DOHH2 (cell line): ENCODE measurements around the gene PACRG.

Source experiments
- H3F3A ChIP-seq: fragments of 200-600 bp; sonication (generic), shearing (Covaris generic); 2 replicates; pipeline ENCODE4 v1.6.0; 2016; ENCODE audit warnings: antibody characterized with exemption, mild to moderate bottlenecking; ENCODE audit not compliant: control insufficient read depth, insufficient read depth
- H3K27ac ChIP-seq: fragments of 200-600 bp; sonication (generic); 2 replicates; pipeline ENCODE4 v1.5.1; 2014; ENCODE audit warnings: low read depth, mild to moderate bottlenecking, low read length, moderate library complexity
- H3K27me3 ChIP-seq: fragments of 200-600 bp; sonication (generic); 2 replicates; pipeline ENCODE4 v1.6.1; 2014; ENCODE audit warnings: mild to moderate bottlenecking, low read length, mixed read lengths; ENCODE audit not compliant: control insufficient read depth
- H3K36me3 ChIP-seq: fragments of 200-600 bp; sonication (generic); 2 replicates; pipeline ENCODE4 v1.6.1; 2014; ENCODE audit warnings: mild to moderate bottlenecking, low read length, moderate library complexity, mixed read lengths; ENCODE audit not compliant: control insufficient read depth
- H3K4me1 ChIP-seq: fragments of 200-600 bp; sonication (generic); 2 replicates; pipeline ENCODE4 v1.6.1; 2014; ENCODE audit warnings: mild to moderate bottlenecking, low read length, mixed read lengths; ENCODE audit not compliant: control insufficient read depth
- H3K4me2 ChIP-seq: fragments of 200-600 bp; sonication (generic); 2 replicates; pipeline ENCODE4 v1.6.0; 2014; ENCODE audit warnings: mild to moderate bottlenecking, low read length, moderate library complexity
- H3K4me3 ChIP-seq: fragments of 200-600 bp; sonication (generic); 2 replicates; pipeline ENCODE4 v1.5.1; 2014; ENCODE audit warnings: mild to moderate bottlenecking, low read length, mixed read lengths
- H3K79me2 ChIP-seq: fragments of 200-600 bp; sonication (generic); 2 replicates; pipeline ENCODE4 v1.6.1; 2014; ENCODE audit warnings: mild to moderate bottlenecking, low read length, mixed read lengths; ENCODE audit not compliant: control insufficient read depth
- H3K9me2 ChIP-seq: fragments of 200-600 bp; sonication (generic); replicated peaks from 2 replicates; pipeline ENCODE4 v1.6.1; 2014; ENCODE audit warnings: mild to moderate bottlenecking, low read length, mixed read lengths; ENCODE audit not compliant: control insufficient read depth
- H3K9me3 ChIP-seq: fragments of 200-600 bp; sonication (generic); 2 replicates; pipeline ENCODE4 v1.6.1; 2014; ENCODE audit warnings: antibody characterized with exemption, low read length, mixed read lengths; ENCODE audit not compliant: control insufficient read depth, insufficient read depth
- H4K20me1 ChIP-seq: fragments of 200-600 bp; sonication (generic); 2 replicates; pipeline ENCODE4 v1.6.0; 2014; ENCODE audit warnings: low read depth, mild to moderate bottlenecking, antibody characterized with exemption, low read length, moderate library complexity; ENCODE audit not compliant: control insufficient read depth, insufficient read depth
- CTCF ChIP-seq: fragments of 200-600 bp; sonication (generic); IDR thresholded peaks from one replicate; pipeline ENCODE4 v1.5.1; 2014; ENCODE audit warnings: antibody characterized with exemption, mild to moderate bottlenecking, low read depth, low read length; ENCODE audit not compliant: poor library complexity, severe bottlenecking
- EZH2phosphoT487 ChIP-seq: fragments of 200-600 bp; sonication (generic); IDR thresholded peaks from 2 replicates; pipeline ENCODE4 v1.6.1; 2017; ENCODE audit warnings: borderline replicate concordance, mild to moderate bottlenecking, antibody characterized with exemption, low read length, moderate library complexity, mixed read lengths

PACRG gene

GRCh38 chr6:162845972-162846371 is 118.2 kb downstream of the PACRG start:
- no peak overlapping the region for H3K27ac ChIP-seq
- no peaks in the 10 kb centered on the region for H3K79me2 ChIP-seq
- H3K4me1 ChIP-seq = no peaks in the 10 kb centered on the region
- no peaks in the 10 kb centered on the region for H3K9me2 ChIP-seq
- H3F3A ChIP-seq = no peaks in the 10 kb centered on the region
- TF ChIP-seq EZH2phosphoT487 (no peak), CTCF (no peak)
- H3K9me3 ChIP-seq = no peaks in the 10 kb centered on the region
- no peak overlapping the region for H3K4me3 ChIP-seq
- no peaks in the 10 kb centered on the region for H4K20me1 ChIP-seq
- no peaks in the 10 kb centered on the region for H3K27me3 ChIP-seq
- no peak overlapping the region for H3K4me2 ChIP-seq
- H3K36me3 ChIP-seq = no peaks in the 10 kb centered on the region

GRCh38 chr6:162846723-162847122 is 118.9 kb downstream of the PACRG start:
- no peaks in the 10 kb centered on the region for H3K4me1 ChIP-seq
- no peaks in the 10 kb centered on the region for H3K9me2 ChIP-seq
- no peaks in the 10 kb centered on the region for H4K20me1 ChIP-seq
- H3K27me3 ChIP-seq = no peaks in the 10 kb centered on the region
- no peaks in the 10 kb centered on the region for H3K79me2 ChIP-seq
- H3K4me2 ChIP-seq = no peak overlapping the region
- H3K9me3 ChIP-seq = no peaks in the 10 kb centered on the region
- TF ChIP-seq EZH2phosphoT487 (no peak), CTCF (no peak)
- H3K27ac ChIP-seq = no peak overlapping the region
- no peaks in the 10 kb centered on the region for H3K36me3 ChIP-seq
- no peaks in the 10 kb centered on the region for H3F3A ChIP-seq
- no peak overlapping the region for H3K4me3 ChIP-seq

- Histone ChIP-seq H3K9me3 (no peaks in the 10 kb centered on the region), H3K4me1 (no peaks in the 10 kb centered on the region), H3K79me2 (no peaks in the 10 kb centered on the region), H3K27ac (no peak overlapping the region), H3K4me2 (no peak overlapping the region), H3F3A (no peaks in the 10 kb centered on the region), H3K9me2 (no peaks in the 10 kb centered on the region), H3K4me3 (no peak overlapping the region), H3K27me3 (no peaks in the 10 kb centered on the region), H3K36me3 (no peaks in the 10 kb centered on the region), H4K20me1 (no peaks in the 10 kb centered on the region)
- TF ChIP-seq EZH2phosphoT487 = no peak
- TF ChIP-seq CTCF = no peak
Observed at GRCh38 chr6:162849269-162849668, 121.5 kb downstream of the PACRG start.

- Histone ChIP-seq H3K79me2 (no peaks in the 10 kb centered on the region), H3K4me1 (no peaks in the 10 kb centered on the region), H3K9me2 (no peaks in the 10 kb centered on the region), H3K9me3 (no peaks in the 10 kb centered on the region), H4K20me1 (no peaks in the 10 kb centered on the region), H3K4me2 (no peak overlapping the region), H3K27me3 (no peaks in the 10 kb centered on the region), H3K27ac (no peak overlapping the region), H3F3A (no peaks in the 10 kb centered on the region), H3K36me3 (no peaks in the 10 kb centered on the region), H3K4me3 (no peak overlapping the region)
- no peak for TF ChIP-seq EZH2phosphoT487
- no peak for TF ChIP-seq CTCF
Observed at GRCh38 chr6:162852192-162852591, 124.4 kb downstream of the PACRG start.
